GM20000 (cell line): ENCODE results near the gene XRCC5.

Experiments used
- DNase-seq: peaks from one replicate; pipeline ENCODE4 v3.0.0; 2012; ENCODE audit warnings: low spot score
- TF ChIP-seq, protein P1 (sequence below): IDR thresholded peaks from 2 replicates; pipeline ENCODE4 v1.5.1; 2012; ENCODE audit warnings: mild to moderate bottlenecking, control low read depth; ENCODE audit errors: extremely low read depth, missing control alignments

Gene XRCC5

DNA sequence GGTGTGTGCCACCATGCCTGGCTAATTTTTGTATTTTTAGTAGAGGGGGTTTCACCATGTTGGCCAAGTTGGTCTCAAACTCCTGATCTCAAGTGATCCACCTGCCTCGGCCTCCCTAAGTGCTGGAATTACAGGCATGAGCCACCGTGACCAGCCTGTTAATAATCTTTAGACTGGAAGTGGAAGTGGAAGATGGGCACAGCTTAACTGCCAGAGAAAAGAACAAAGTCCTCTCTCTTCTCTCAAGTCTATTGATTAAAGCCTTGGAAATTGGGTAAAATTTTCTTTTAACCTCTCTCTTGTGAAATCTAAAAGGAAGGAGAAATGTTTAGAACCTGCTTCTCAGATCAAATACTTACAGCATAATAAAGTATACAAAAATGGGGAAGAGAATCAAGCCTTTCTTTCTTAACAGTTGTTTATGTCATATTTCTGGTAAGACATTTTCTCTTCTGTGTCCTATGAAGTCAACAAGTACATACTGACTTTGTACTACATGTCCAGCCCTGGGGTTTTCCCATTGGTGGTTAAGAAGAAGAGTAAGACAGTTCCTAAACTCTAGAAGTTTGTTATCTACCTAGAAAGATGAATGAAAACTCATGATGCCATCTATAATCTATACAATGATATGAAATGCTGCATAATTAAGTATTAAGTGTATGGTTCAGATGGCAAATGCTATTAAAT lies 22.8 kb upstream of the XRCC5 start:
- TF ChIP-seq, protein P1, sequence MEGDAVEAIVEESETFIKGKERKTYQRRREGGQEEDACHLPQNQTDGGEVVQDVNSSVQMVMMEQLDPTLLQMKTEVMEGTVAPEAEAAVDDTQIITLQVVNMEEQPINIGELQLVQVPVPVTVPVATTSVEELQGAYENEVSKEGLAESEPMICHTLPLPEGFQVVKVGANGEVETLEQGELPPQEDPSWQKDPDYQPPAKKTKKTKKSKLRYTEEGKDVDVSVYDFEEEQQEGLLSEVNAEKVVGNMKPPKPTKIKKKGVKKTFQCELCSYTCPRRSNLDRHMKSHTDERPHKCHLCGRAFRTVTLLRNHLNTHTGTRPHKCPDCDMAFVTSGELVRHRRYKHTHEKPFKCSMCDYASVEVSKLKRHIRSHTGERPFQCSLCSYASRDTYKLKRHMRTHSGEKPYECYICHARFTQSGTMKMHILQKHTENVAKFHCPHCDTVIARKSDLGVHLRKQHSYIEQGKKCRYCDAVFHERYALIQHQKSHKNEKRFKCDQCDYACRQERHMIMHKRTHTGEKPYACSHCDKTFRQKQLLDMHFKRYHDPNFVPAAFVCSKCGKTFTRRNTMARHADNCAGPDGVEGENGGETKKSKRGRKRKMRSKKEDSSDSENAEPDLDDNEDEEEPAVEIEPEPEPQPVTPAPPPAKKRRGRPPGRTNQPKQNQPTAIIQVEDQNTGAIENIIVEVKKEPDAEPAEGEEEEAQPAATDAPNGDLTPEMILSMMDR, result no peak
- DNase-seq, result peak; percentile 38

- DNase-seq, result peak; percentile 52
- TF ChIP-seq, protein P1, result no peak
These were observed 18.8 kb upstream of the XRCC5 start for GRCh38 chr2:216090369-216090786.

- TF ChIP-seq, protein P1, result no peak
- no peak for DNase-seq
These were observed 16.5 kb upstream of the XRCC5 start for GRCh38 chr2:216092646-216093045.

DNA sequence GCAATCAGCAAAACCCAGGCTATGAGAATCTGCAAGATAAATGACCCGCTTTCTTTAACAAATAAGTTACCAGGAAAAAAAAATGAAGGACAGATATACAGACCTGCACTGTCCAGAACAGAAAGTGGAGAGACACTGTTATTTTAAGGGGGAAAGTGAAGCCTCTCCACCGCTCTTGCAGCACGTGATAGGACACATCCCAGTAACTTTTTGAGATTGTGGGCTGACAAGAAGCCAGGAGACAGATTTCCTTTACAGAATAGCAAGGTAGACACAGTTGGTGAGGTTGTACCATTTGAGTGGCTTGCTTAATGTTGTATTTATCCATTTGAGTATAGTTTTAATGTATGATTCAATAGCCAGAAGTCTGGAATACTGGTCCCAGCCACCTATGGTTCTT lies 14.4 kb upstream of the XRCC5 start:
- DNase-seq, result no peak
- TF ChIP-seq, protein P1, result no peak

GRCh38 chr2:216098421-216099334 lies 10.5 kb upstream of the XRCC5 start:
- DNase-seq, result no peak
- TF ChIP-seq, protein P1, result no peak

- TF ChIP-seq, protein P1, result no peak
- no peak for DNase-seq
These were observed 8.0 kb upstream of the XRCC5 start for GRCh38 chr2:216101109-216101508.

DNA sequence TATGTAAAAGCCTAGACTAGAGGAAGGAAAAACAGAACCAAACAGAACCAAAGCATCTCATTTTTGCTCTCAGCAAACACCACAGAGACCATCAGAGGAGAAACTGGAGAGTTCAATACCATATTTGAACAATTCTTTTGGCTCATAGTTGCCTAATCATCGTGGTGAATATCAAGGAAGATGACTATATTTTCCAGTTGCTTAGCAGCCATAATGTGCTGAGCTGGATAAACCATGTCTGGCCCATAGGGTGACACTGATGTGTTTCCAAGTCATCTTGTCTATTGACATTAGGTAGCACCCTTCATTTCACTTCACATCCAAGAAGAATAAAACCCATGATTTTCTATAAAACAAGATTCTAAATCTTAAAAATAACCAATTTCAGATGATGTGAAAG lies 5.9 kb upstream of the XRCC5 start:
- no peak for DNase-seq
- TF ChIP-seq, protein P1, result no peak
